Activated naive CD4-positive, alpha-beta T cell treated with anti-CD3 and anti-CD28 coated beads, Interleukin-2, amount 10 ng/mL, durations not matched to agents 7 days and 5 days (primary cell): ENCODE results near the gene MED13L.

Source experiments
- CTCF ChIA-PET: fragments of 350-600 bp; sonication (Branson Sonifier 250); formaldehyde crosslinking; loops from one replicate; lab custom pipeline; 2021; ENCODE audit warnings: antibody characterized with exemption; lab: Charles Lee
- DNase-seq: peaks from one replicate; pipeline ENCODE4 v3.0.0-alpha.2; 2020
- H3K27ac Mint-ChIP-seq: one replicate; pipeline ENCODE4 v1.8.0; 2021; ENCODE audit warnings: mild to moderate bottlenecking, moderate library complexity, mixed read lengths
- H3K27me3 Mint-ChIP-seq: one replicate; pipeline ENCODE4 v1.8.0; 2021; ENCODE audit warnings: mild to moderate bottlenecking, mixed read lengths
- H3K36me3 Mint-ChIP-seq: one replicate; pipeline ENCODE4 v1.8.0; 2021; ENCODE audit warnings: mixed read lengths
- H3K4me1 Mint-ChIP-seq: one replicate; pipeline ENCODE4 v1.8.0; 2021; ENCODE audit warnings: mixed read lengths
- H3K4me3 Mint-ChIP-seq: one replicate; pipeline ENCODE4 v1.8.0; 2021; ENCODE audit warnings: mild to moderate bottlenecking, moderate library complexity, mixed read lengths
- H3K9me3 Mint-ChIP-seq: one replicate; pipeline ENCODE4 v1.8.0; 2021; ENCODE audit warnings: mixed read lengths

The MED13L gene

DNA sequence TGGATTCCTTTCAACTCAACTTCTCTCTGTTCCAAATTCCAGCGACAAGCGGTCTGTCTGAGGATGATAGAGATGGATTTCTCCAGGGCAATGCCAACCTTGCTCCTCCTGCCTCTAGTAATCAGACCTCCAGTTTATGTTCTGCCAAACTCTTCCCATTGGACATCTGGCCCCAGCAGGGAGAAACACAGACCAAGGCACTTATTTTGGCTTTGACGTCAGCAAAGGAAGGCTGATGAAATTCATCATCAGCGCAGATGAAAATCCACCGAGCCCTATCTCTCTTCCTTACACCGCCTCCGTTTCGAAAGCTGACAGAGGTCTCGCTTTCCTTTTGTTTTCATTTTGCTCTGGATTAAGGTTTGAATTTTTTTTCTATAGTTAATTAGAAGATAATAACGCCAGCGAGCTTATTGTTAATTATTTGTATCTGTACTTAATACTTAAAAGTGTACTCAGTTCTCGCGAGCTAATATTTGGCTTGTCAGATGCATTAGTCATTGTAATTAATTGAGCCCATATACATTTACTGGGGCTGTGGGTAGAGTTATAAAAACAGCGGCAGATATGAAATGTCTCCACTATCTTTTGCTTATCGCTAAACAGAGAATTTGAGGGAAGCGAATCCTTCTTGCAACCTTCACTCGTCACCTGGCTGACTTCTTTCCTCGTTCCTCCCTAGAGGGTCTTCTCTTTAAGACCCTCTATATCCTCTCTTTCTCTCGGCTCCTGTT is 35.9 kb upstream of the MED13L start:
- Mint-ChIP-seq H3K4me3 (no peak overlapping the region), H3K27ac (no peak overlapping the region), H3K36me3 (no peaks in the 10 kb centered on the region), H3K4me1 (peaks cover 14% of the 10 kb centered on the region), H3K9me3 (peaks cover 2% of the 10 kb centered on the region), H3K27me3 (peaks cover 31% of the 10 kb centered on the region)
- CTCF ChIA-PET: no interaction called here
- DNase-seq: no peak

DNA sequence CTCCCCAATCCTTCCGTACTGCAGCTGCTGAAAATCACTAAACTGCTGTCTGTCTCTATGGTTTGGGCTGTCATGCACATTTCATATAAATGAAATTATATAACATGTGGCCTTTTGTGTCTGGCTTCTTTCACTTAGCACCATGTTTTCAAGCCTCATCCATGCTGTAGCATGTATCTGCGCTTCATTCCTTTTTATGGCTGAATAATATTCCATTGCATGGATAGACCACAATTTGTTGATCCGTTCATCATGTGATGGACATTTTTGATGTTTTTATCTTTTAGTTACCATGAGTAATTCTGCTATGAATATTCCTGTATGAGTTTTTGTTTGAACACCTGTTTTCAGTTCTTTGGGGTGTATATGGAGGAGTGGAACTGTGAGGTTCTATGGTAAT is 32.6 kb upstream of the MED13L start:
- no peak for DNase-seq
- Mint-ChIP-seq H3K9me3 (peaks cover 2% of the 10 kb centered on the region), H3K4me3 (no peak overlapping the region), H3K4me1 (no peaks in the 10 kb centered on the region), H3K36me3 (no peaks in the 10 kb centered on the region), H3K27ac (no peak overlapping the region), H3K27me3 (peaks cover 11% of the 10 kb centered on the region)
- CTCF ChIA-PET: no interaction called here

DNA sequence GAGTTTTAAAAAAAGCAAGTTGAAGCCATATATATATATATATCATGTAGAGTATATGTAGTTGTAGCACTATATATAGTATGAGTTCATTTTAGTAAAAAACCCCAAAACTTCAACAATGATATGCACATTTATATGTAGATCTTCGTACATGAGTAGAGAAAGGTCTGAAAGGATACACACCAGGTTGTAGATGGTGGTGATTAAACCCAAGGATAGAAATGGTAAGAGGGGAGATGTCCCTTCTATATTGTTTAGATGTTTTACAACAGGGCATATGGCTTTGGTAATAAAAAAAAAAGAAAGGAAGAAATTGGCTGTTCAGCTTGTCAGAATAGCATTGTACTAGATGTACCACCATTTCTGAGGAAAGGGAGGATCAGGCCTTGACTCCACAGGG is 31.9 kb upstream of the MED13L start:
- H3K4me1 Mint-ChIP-seq: no peaks in the 10 kb centered on the region
- CTCF ChIA-PET: no interaction called here

DNA sequence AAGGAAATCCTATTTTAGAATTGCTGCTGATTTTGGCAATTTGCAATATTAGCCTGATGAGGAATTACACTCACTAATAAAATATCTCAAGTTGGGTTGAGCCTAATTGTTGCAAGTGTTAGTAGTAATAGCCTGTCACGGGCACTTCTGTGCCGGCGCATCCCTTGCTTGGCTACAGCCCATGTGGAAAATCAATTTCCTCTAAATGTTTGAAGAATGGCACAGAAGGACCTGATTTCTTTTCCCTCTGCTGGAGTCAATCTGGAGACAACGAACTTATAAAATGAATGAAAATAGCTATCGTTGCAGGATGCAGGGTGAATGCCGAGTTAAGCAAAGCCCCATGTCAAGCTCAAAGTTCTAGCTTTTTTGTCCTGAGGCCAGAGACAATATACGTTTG is 31.2 kb upstream of the MED13L start:
- no peak overlapping the region for H3K27ac Mint-ChIP-seq
- H3K9me3 Mint-ChIP-seq: peaks cover 2% of the 10 kb centered on the region
- H3K36me3 Mint-ChIP-seq: no peaks in the 10 kb centered on the region
- H3K4me1 Mint-ChIP-seq: no peaks in the 10 kb centered on the region
- H3K27me3 Mint-ChIP-seq: peaks cover 11% of the 10 kb centered on the region
- DNase-seq: no peak
- H3K4me3 Mint-ChIP-seq: no peak overlapping the region
- CTCF ChIA-PET: no interaction called here

More for the DNA sequence above, 31.9 kb upstream of the MED13L start:
- H3K4me3 Mint-ChIP-seq: no peak overlapping the region
- H3K27ac Mint-ChIP-seq: no peak overlapping the region
- DNase-seq: no peak
- H3K27me3 Mint-ChIP-seq: peaks cover 11% of the 10 kb centered on the region
- no peaks in the 10 kb centered on the region for H3K36me3 Mint-ChIP-seq
- peaks cover 2% of the 10 kb centered on the region for H3K9me3 Mint-ChIP-seq

DNA sequence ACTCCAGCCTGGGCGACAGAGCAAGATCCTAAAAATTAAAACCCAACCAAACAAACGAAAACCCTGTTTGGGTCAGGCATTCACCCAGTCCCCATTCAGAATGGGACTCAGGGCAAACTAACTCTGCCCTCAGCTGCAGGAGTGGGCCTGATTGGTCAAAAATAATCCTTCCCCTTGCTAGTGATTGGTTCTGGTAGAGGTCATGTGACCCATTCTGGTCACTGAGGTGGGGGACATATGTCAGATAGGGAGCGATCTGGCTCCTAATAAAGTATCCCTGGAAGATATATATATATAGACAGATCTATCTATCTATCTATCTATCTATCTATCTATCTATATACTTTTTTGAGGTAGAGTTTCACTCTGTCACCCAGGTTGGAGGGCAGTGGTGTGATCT is 29.5 kb upstream of the MED13L start:
- CTCF ChIA-PET: no interaction called here
- peaks cover 2% of the 10 kb centered on the region for H3K9me3 Mint-ChIP-seq
- peaks cover 10% of the 10 kb centered on the region for H3K27me3 Mint-ChIP-seq
- H3K27ac Mint-ChIP-seq: no peak overlapping the region
- no peaks in the 10 kb centered on the region for H3K4me1 Mint-ChIP-seq
- no peaks in the 10 kb centered on the region for H3K36me3 Mint-ChIP-seq
- no peak overlapping the region for H3K4me3 Mint-ChIP-seq
- no peak for DNase-seq

DNA sequence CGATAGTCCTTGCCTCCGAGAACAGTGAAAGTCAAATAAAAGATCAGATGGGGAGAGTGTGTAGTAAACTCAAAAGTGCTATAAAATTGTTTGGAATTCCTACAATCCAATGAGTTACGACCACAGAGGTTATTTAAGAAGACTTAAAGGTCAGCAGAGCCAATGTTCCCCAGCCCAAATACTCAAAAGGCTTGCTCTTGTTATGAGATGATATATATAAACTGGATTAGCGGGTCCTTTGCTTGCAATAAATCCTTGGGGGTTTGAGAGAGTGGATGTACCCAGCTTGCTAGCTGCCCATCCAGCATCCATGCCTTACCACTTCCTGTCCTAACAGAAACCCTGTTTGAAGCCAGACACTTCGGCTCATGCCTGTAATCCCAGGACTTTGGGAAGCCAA is 29.0 kb upstream of the MED13L start:
- Mint-ChIP-seq H3K27ac (no peak overlapping the region), H3K4me3 (no peak overlapping the region), H3K36me3 (no peaks in the 10 kb centered on the region), H3K9me3 (peaks cover 2% of the 10 kb centered on the region), H3K27me3 (peaks cover 11% of the 10 kb centered on the region), H3K4me1 (no peaks in the 10 kb centered on the region)
- CTCF ChIA-PET: no interaction called here
- no peak for DNase-seq

DNA sequence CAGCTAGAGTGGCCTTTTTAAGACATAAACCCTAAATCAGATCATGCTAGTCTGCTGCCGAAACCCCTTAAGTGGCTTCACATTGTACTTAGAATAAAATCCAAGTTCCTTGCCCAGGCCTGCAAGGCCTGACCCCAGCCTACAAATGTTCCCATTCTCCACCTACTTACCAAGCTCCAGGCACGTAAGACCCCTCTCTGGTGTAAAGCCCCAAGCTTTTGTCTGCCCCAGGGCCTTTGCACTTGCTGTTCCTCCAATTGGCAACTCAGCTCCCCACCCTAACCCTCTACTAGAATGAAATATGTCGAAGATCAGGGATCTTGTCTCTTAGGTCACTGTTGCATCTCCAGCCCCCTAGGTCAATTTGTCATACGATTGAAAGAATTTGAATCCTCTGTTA is 27.1 kb upstream of the MED13L start:
- CTCF ChIA-PET: interaction anchor here (1.1 to 1.2 kb wide), 2 partner anchors 30 to 296 kb away, joined by 3 read pairs; no protein-coding TSS in a partner anchor
- Mint-ChIP-seq H3K4me1 (no peaks in the 10 kb centered on the region), H3K36me3 (no peaks in the 10 kb centered on the region), H3K9me3 (peaks cover 2% of the 10 kb centered on the region), H3K27ac (no peak overlapping the region), H3K4me3 (no peak overlapping the region), H3K27me3 (peaks cover 14% of the 10 kb centered on the region)
- DNase-seq: no peak

DNA sequence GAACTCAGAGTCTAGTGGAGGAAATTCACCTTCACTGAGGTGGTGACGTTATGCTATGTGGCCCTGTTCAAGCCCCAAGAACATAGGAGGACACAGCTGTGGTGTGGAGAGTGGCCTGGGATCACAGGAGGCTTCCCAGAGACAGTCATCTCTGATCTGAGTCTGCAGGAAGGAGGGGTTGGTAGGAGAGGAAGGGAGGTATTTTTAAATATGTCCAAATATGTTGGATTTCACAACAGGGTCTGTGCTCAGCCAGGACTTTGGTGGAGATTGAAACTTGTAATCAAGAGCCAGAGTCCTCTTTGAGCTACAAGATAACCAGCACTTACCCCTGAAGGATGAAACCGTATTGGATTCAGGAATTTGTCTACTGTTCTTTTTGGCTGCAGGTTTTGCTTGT is 26.4 kb upstream of the MED13L start:
- CTCF ChIA-PET: interaction anchor here (0.6 to 1.1 kb wide), 3 partner anchors 11 to 297 kb away, joined by 3 to 4 read pairs (median 3); no protein-coding TSS in a partner anchor
- Mint-ChIP-seq H3K4me1 (no peaks in the 10 kb centered on the region), H3K9me3 (no peaks in the 10 kb centered on the region), H3K36me3 (no peaks in the 10 kb centered on the region), H3K27ac (no peak overlapping the region), H3K4me3 (no peak overlapping the region), H3K27me3 (peaks cover 21% of the 10 kb centered on the region)
- DNase-seq: no peak

DNA sequence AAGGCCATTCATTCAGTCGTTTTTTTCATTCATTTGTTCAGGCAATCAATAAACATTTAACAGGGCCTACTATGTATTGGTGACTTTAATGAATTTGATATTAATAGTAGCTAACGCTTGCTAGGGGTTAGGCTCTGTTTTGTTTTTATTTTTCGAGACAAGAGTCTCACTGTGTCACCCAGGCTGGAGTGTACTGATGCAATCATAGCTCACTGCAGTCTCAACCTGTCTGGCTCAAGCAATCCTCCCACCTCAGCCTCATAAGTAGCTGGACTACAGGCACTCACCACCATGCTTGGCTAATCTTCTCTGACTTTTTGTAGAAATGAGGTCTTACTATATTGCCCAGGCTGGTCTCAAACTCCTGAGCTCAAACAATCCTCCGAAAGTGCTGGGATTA is 25.6 kb upstream of the MED13L start:
- no peaks in the 10 kb centered on the region for H3K36me3 Mint-ChIP-seq
- H3K4me1 Mint-ChIP-seq: no peaks in the 10 kb centered on the region
- H3K27ac Mint-ChIP-seq: no peak overlapping the region
- H3K4me3 Mint-ChIP-seq: no peak overlapping the region
- CTCF ChIA-PET: interaction anchor here (0.6 to 1.1 kb wide), 3 partner anchors 10 to 72 kb away, joined by 3 to 4 read pairs (median 3); no protein-coding TSS in a partner anchor
- DNase-seq: no peak
- H3K9me3 Mint-ChIP-seq: no peaks in the 10 kb centered on the region
- peaks cover 22% of the 10 kb centered on the region for H3K27me3 Mint-ChIP-seq

DNA sequence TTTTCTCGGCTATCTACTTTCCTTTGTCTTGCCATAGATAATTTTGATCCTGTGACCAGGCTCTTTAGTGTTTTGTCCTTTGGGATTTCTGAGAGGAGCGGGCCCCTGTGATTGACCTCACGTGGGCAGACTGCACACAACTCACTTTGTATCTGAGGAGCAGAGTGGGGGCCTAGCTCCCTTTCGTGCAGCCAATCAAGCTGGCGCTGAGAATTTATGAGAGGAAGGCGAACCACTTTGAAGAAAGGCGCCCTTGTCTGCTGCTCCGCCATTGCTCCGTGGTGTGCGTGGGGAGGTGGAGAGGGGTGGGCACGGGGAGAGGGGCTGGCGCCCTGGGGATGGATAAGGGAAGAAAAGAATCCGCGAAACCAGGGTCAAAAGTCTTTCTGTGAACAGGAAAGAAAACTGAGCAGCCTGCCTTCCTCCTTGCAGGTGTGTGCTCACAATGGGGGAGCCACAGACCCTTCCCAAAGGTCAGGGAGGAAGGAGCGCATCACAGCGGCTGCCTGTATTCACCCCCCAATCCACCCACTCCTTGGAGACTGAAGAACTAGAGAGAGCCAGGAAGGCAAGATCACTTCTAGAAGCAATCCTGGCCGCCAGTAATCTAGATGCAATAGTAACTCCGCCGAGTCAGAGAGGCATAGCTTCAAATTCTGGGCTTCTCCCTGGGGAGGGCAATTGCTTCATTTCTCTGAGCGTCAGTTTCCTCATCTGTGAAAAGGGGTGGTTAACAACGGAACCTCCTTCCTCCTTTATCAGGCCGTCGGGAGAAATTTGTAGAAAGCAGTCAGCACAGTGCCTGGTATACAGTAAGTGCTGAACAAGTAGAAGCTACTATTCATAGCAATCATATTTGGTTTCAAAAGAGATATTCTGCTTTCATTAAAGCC is 24.9 kb upstream of the MED13L start:
- CTCF ChIA-PET: interaction anchor here (1.0 kb wide), 1 partner anchor 10 kb away, joined by 3 read pairs; no protein-coding TSS in a partner anchor
- no peaks in the 10 kb centered on the region for H3K9me3 Mint-ChIP-seq
- no peak for DNase-seq
- no peaks in the 10 kb centered on the region for H3K4me1 Mint-ChIP-seq
- H3K27ac Mint-ChIP-seq: no peak overlapping the region
- H3K27me3 Mint-ChIP-seq: peaks cover 26% of the 10 kb centered on the region
- no peaks in the 10 kb centered on the region for H3K36me3 Mint-ChIP-seq
- H3K4me3 Mint-ChIP-seq: no peak overlapping the region

DNA sequence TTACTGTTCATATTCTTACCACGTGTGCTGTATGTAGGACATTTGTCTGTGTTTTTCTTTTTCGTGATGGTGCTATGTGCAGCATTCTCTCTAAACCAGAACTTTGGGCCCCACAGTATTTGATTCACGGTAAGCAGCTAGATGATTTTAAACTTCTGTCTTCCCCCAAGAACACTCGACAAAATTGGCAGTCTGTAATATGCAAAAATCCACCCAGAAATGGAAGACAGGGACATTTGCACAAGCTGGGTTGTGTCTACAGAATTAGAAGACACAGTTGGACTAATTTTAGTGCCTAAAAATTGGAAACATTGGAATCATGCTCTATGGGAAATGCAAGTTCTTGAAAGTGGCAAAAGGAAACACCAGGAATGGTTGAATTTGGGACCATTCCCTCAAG is 24.1 kb upstream of the MED13L start:
- Mint-ChIP-seq H3K27ac (no peak overlapping the region), H3K4me3 (no peak overlapping the region), H3K9me3 (no peaks in the 10 kb centered on the region), H3K4me1 (no peaks in the 10 kb centered on the region), H3K27me3 (peaks cover 32% of the 10 kb centered on the region), H3K36me3 (no peaks in the 10 kb centered on the region)
- DNase-seq: no peak
- CTCF ChIA-PET: no interaction called here

DNA sequence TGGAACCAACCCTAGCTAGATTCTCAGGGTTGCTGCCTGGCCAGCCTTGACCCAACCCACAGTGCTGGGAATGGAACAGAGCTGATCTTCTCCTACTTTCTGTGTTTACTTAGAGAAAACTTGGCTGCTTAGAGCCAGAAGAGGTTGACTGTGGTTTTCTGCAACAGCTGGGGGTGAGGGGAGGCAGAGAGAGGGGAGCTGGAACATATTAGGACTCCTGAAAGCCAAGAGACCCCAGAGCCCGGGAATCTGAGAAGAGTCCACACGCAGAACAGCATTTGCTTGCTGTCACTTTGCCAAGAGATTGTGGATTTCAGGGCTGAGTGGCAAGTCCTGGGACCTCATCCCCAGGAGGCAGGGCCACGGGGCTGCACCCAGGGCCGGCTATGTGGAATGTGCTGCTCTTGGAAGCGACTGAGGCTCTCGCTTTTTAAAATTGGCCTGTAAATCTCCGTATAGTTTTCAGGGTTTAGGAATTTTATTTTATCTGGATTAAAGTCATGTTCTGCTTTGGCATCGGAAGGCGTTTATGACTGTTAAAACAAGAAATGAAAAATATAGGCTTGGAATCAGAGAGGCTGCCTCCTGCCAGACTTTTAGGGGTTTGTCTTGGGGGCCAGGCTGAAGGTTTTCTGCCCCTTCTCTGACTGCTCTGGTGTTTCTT is 22.3 kb upstream of the MED13L start:
- CTCF ChIA-PET: no interaction called here
- no peak for DNase-seq
- Mint-ChIP-seq H3K27ac (no peak overlapping the region), H3K27me3 (peaks cover 40% of the 10 kb centered on the region), H3K36me3 (no peaks in the 10 kb centered on the region), H3K4me1 (no peaks in the 10 kb centered on the region), H3K9me3 (no peaks in the 10 kb centered on the region), H3K4me3 (no peak overlapping the region)

DNA sequence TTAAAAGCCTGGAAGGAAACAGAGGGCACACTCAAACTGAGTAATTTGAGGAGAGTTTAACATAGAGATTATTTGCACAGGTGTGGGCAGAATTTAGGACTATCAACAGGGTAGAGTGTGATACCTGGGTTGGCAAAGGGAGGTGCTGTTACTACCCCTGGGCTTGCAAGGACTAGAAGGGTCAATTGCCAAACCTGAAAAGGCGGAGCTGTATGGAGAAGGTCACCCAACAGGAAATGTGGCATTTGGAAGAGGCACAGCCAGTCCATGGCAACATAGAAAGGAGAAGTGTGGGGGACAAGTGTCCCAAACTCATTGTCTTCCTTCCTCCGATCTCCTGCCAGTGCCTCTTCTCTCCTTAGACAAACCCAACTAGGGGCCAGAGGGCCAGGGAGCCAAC is 21.6 kb upstream of the MED13L start:
- Mint-ChIP-seq H3K4me1 (no peaks in the 10 kb centered on the region), H3K27me3 (peaks cover 40% of the 10 kb centered on the region), H3K27ac (no peak overlapping the region), H3K36me3 (no peaks in the 10 kb centered on the region), H3K4me3 (no peak overlapping the region), H3K9me3 (no peaks in the 10 kb centered on the region)
- DNase-seq: no peak
- CTCF ChIA-PET: no interaction called here

DNA sequence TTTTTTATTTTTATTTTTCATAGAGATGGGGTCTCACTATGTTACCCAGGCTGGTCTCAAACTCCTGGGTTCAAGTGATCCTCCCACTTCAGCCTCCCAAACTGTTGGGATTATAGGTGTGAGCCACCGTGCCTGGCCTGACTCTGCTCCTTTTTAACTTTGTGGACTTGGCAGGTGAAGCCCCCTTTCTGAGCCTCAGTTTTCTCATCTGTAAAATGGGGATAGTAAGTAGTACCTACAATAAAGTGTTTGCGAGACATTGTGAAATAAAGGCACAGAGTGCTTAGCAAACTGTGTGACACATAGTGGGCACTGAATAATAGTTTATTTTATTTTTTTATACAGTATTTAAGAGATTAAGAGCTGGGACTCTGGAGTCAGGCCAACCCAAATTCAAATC is 21.1 kb upstream of the MED13L start:
- H3K4me3 Mint-ChIP-seq: no peak overlapping the region
- H3K4me1 Mint-ChIP-seq: no peaks in the 10 kb centered on the region
- no peaks in the 10 kb centered on the region for H3K36me3 Mint-ChIP-seq
- CTCF ChIA-PET: no interaction called here
- no peak for DNase-seq
- peaks cover 40% of the 10 kb centered on the region for H3K27me3 Mint-ChIP-seq
- no peak overlapping the region for H3K27ac Mint-ChIP-seq
- H3K9me3 Mint-ChIP-seq: no peaks in the 10 kb centered on the region
